ENCODE data around the gene TMEM117.

Gene TMEM117

DNA sequence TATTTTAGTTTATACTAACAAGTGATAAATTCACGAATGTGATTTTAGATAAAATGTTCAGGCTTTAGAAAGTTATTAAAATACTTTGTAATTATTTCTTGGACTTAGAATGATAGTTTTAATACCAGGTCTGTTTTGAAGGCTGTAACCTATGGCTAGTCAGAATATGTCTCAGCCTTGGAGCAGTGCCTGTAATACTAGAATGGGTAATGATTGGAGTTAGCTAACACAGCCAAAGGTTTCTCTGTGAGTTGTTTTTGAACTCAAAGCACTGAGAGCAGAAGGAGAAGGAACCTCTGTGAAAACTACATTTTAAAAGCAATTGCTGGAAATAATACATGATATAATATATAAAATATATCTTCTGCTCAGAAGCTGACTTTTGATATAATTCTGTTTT lies 110.1 kb downstream of the TMEM117 start:
- TF ChIP-seq, protein P1, sequence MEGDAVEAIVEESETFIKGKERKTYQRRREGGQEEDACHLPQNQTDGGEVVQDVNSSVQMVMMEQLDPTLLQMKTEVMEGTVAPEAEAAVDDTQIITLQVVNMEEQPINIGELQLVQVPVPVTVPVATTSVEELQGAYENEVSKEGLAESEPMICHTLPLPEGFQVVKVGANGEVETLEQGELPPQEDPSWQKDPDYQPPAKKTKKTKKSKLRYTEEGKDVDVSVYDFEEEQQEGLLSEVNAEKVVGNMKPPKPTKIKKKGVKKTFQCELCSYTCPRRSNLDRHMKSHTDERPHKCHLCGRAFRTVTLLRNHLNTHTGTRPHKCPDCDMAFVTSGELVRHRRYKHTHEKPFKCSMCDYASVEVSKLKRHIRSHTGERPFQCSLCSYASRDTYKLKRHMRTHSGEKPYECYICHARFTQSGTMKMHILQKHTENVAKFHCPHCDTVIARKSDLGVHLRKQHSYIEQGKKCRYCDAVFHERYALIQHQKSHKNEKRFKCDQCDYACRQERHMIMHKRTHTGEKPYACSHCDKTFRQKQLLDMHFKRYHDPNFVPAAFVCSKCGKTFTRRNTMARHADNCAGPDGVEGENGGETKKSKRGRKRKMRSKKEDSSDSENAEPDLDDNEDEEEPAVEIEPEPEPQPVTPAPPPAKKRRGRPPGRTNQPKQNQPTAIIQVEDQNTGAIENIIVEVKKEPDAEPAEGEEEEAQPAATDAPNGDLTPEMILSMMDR (IDR thresholded peaks at IDR 0.05; ENCODE audit: low read length, missing control alignments): no peak
- no peak for DNase-seq (ENCODE audit: low read depth)
- no peak overlapping the region for H3K4me3 ChIP-seq (replicated peaks; ENCODE audit: low read depth, low read length)

DNA sequence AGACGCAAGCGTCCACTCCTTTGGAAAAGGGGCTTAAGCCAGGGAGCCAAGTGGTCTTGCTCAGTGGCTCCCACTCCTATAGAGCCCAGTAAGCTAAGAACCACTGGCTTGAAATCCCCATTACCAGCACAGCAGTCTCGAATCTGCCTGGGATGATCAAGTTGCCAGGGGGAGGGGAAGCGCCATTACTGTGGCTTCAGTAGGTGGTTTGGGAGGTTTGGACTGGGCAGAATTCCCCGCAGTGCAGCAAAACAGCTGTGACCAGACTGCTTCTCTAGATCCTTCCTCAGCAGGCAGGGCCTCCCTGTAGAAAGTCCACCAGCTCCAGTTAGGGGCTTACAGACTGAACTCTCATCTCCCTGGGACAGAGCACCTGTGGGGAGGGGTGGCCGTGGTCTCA lies 115.4 kb downstream of the TMEM117 start:
- no peak overlapping the region for H3K4me3 ChIP-seq (replicated peaks; ENCODE audit: low read depth, low read length)

GRCh38 chr12:43957732-43958372 lies 122.0 kb downstream of the TMEM117 start:
- H3K4me3 ChIP-seq (replicated peaks; ENCODE audit: low read depth, low read length): no peak overlapping the region
- DNase-seq (ENCODE audit: low read depth): peak; percentile 75
- TF ChIP-seq, protein P1 (IDR thresholded peaks at IDR 0.05; ENCODE audit: low read length, missing control alignments): peak; percentile 61

More for the DNA sequence above, 115.4 kb downstream of the TMEM117 start:
- DNase-seq (ENCODE audit: low read depth): no peak
- TF ChIP-seq, protein P1 (IDR thresholded peaks at IDR 0.05; ENCODE audit: low read length, missing control alignments): no peak

DNA sequence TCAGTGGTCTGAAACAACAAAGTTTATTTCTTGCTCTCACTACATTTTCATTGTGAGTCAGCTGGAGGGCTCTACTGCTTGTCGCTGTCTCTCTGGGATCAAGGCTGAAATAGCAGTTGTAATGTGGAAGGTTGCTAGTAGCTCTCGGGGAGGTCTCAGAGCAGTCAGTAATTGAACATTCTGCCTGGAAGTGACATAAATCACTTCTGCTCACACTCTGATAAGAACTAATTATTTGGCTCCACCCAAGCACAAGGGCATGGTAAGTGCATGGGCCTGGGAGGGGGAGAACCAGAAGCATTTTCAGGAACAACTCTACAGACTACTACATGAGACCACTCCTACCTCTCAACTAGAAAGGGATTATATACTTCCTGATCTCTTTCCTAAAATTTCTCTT lies 128.2 kb downstream of the TMEM117 start:
- no peak overlapping the region for H3K4me3 ChIP-seq (replicated peaks; ENCODE audit: low read depth, low read length)
- TF ChIP-seq, protein P1 (IDR thresholded peaks at IDR 0.05; ENCODE audit: low read length, missing control alignments): no peak
- no peak for DNase-seq (ENCODE audit: low read depth)

DNA sequence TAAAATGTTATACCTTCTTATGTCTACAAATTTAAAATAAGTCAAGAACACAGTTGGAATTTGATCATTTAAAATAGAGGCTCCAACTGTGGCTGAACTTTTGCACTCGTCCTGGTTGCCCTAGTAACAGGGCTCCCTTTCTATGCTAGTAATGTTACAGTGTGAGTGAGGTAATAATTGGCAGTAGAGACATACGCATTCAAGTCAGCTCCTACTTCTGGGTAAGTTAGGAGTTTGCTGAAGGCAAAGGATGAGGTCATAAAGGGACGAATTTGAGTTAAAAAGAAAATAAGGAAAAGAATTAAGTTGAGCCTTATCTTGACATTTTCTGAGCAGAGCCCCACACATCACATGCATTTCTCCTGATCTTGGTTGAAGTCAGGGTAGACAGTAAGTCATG lies 129.1 kb downstream of the TMEM117 start:
- DNase-seq (ENCODE audit: low read depth): peak; percentile 63
- TF ChIP-seq, protein P1 (IDR thresholded peaks at IDR 0.05; ENCODE audit: low read length, missing control alignments): no peak
- H3K4me3 ChIP-seq (replicated peaks; ENCODE audit: low read depth, low read length): no peak overlapping the region

DNA sequence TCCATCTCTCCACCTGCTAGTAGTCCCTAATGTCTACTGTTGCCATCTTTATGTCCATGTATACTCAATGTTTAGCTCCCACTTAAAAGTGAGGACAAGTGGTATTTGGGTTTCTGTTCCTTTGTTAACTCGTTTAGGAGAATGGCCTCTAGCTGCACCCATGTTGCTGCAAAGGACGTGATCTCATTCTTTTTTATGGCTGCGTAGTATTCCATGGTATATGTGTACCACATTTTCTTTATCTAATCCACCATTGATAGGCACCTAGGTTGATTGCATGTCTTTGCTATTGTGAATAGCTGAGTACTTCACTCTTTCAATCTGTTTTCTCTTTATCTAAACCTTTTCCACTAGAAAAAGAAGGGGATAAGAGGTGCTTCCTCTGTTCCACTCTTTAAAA lies 130.0 kb downstream of the TMEM117 start:
- H3K4me3 ChIP-seq (replicated peaks; ENCODE audit: low read depth, low read length): no peak overlapping the region
- no peak for DNase-seq (ENCODE audit: low read depth)
- TF ChIP-seq, protein P1 (IDR thresholded peaks at IDR 0.05; ENCODE audit: low read length, missing control alignments): no peak

- no peak for DNase-seq (ENCODE audit: low read depth)
- H3K4me3 ChIP-seq (replicated peaks; ENCODE audit: low read depth, low read length): no peak overlapping the region
- TF ChIP-seq, protein P1 (IDR thresholded peaks at IDR 0.05; ENCODE audit: low read length, missing control alignments): no peak
These were observed 132.9 kb downstream of the TMEM117 start for GRCh38 chr12:43968736-43969135.
